ENCODE results near the gene C1orf53.
"Not testable (repeated sequence)": the region's sequence is repeated elsewhere in the genome, so short reads cannot be mapped to it uniquely, and the experiment has no call there.

C1orf53 gene

GRCh38 chr1:197902454-197903195 lies at the start of gene C1orf53:
Gene C1orf53 (plus strand): TSS chr1:197902630. CDS start chr1:197902650, 20 bp downstream.
- DNase-seq (ENCODE audit: low read depth) = peak; percentile 88
- H3K4me3 ChIP-seq (ENCODE audit: low read depth, low read length) = peak within 1 kb of the TSS; percentile 65
- TF ChIP-seq POLR2A (IDR thresholded peaks at IDR 0.05; ENCODE audit: extremely low read depth, insufficient read length) (peak; percentile 79), MYC (IDR thresholded peaks at IDR 0.05; ENCODE audit: low read depth, low read length) (peak; percentile 64; the same call in 1 of the 2 replicates), MAX (IDR thresholded peaks at IDR 0.05; ENCODE audit: low read depth, low read length) (peak; percentile 20; the same call in 1 of the 2 replicates)
- TF ChIP-seq, protein P1, sequence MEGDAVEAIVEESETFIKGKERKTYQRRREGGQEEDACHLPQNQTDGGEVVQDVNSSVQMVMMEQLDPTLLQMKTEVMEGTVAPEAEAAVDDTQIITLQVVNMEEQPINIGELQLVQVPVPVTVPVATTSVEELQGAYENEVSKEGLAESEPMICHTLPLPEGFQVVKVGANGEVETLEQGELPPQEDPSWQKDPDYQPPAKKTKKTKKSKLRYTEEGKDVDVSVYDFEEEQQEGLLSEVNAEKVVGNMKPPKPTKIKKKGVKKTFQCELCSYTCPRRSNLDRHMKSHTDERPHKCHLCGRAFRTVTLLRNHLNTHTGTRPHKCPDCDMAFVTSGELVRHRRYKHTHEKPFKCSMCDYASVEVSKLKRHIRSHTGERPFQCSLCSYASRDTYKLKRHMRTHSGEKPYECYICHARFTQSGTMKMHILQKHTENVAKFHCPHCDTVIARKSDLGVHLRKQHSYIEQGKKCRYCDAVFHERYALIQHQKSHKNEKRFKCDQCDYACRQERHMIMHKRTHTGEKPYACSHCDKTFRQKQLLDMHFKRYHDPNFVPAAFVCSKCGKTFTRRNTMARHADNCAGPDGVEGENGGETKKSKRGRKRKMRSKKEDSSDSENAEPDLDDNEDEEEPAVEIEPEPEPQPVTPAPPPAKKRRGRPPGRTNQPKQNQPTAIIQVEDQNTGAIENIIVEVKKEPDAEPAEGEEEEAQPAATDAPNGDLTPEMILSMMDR (IDR thresholded peaks at IDR 0.05; ENCODE audit: low read depth, low read length) = no peak

- H3K4me3 ChIP-seq (ENCODE audit: low read depth, low read length); DNase-seq (ENCODE audit: low read depth): not testable (repeated sequence)
Observed at GRCh38 chr1:197855751-197856150, 46.7 kb upstream of the C1orf53 start.

DNA sequence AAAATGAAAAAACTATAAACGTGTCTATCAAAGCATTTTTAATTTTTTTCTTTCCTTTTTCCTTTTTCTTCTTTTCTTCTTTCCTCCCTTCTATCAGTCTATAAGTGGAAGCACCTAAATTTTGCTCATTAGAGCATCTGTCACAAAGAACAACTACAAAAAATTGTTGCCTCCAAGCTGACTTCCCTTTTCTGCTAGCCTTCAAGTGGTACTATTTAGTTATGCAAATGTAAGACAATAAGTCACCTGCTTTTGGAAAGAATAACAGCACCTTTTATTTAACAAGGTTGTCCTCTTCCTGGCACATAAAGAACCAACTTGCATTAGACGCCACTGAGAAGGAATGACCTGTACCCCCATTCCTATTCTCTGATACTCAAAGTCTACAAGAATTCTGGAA lies 45.0 kb upstream of the C1orf53 start:
- DNase-seq (ENCODE audit: low read depth) = no peak
- TF ChIP-seq, protein P1 (IDR thresholded peaks at IDR 0.05; ENCODE audit: low read depth, low read length) = no peak
- TF ChIP-seq MYC (IDR thresholded peaks at IDR 0.05; ENCODE audit: low read depth, low read length) (no peak), POLR2A (IDR thresholded peaks at IDR 0.05; ENCODE audit: extremely low read depth, insufficient read length) (no peak), MAX (IDR thresholded peaks at IDR 0.05; ENCODE audit: low read depth, low read length) (no peak)
- H3K4me3 ChIP-seq (ENCODE audit: low read depth, low read length) = no peak overlapping the region

DNA sequence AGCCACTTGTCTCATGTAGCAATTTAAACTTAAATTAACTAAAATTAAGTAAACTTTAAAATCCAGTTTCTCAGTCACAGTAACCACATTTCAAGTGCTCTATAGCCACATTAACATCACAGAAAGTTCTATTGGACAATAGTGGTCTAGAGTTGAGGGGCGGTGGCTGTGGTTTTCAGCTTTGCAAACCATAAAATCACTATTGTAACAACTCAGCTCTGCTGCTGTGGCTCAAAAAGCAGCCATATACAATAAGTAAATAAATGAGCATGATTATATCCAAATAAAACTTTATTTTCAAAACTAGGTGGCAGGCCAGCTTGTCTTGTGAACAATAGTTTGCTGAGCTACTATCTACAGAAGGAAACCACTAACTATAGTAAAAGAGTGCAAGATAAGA lies 43.4 kb upstream of the C1orf53 start:
- H3K4me3 ChIP-seq (ENCODE audit: low read depth, low read length) = no peak overlapping the region
- peak; percentile 28 for DNase-seq (ENCODE audit: low read depth)
- TF ChIP-seq POLR2A (IDR thresholded peaks at IDR 0.05; ENCODE audit: extremely low read depth, insufficient read length) (no peak), MAX (IDR thresholded peaks at IDR 0.05; ENCODE audit: low read depth, low read length) (no peak), MYC (IDR thresholded peaks at IDR 0.05; ENCODE audit: low read depth, low read length) (no peak)
- TF ChIP-seq, protein P1 (IDR thresholded peaks at IDR 0.05; ENCODE audit: low read depth, low read length) = no peak

DNA sequence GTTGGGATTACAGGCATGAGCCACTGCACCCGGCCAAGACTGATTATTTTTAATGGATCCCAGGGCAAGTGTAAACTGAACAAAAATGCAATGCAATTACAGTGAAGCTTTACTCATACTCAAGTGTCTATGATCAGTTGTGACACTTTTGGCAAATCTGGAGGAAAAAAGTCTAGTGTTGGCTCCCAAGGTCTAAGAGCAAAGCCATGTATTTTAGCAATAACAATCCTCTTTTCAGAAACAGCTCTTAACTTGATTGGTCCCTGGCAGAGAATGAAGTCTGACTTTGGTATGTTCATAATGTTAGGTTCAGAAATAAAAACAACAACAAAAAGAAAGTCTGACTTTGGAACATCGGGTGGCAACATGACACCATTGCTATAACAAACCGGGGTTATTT lies 40.2 kb upstream of the C1orf53 start:
- no peak for DNase-seq (ENCODE audit: low read depth)
- no peak overlapping the region for H3K4me3 ChIP-seq (ENCODE audit: low read depth, low read length)
- TF ChIP-seq MAX (IDR thresholded peaks at IDR 0.05; ENCODE audit: low read depth, low read length) (no peak), MYC (IDR thresholded peaks at IDR 0.05; ENCODE audit: low read depth, low read length) (no peak), POLR2A (IDR thresholded peaks at IDR 0.05; ENCODE audit: extremely low read depth, insufficient read length) (no peak)
- TF ChIP-seq, protein P1 (IDR thresholded peaks at IDR 0.05; ENCODE audit: low read depth, low read length) = no peak

- TF ChIP-seq MAX (IDR thresholded peaks at IDR 0.05; ENCODE audit: low read depth, low read length) (no peak), MYC (IDR thresholded peaks at IDR 0.05; ENCODE audit: low read depth, low read length) (no peak), POLR2A (IDR thresholded peaks at IDR 0.05; ENCODE audit: extremely low read depth, insufficient read length) (no peak)
- TF ChIP-seq, protein P1 (IDR thresholded peaks at IDR 0.05; ENCODE audit: low read depth, low read length) = no peak
- no peak for DNase-seq (ENCODE audit: low read depth)
- H3K4me3 ChIP-seq (ENCODE audit: low read depth, low read length) = no peak overlapping the region
Observed at GRCh38 chr1:197862671-197863070, 39.8 kb upstream of the C1orf53 start.
